HG02970 (cell line): Measurements from ENCODE around the gene APOBEC3C.
"Not testable (repeated sequence)": the region's sequence is repeated elsewhere in the genome, so short reads cannot be mapped to it uniquely, and the experiment has no call there.

ENCODE experiments used
- ATAC-seq: cut with Tn5 transposase; IDR thresholded peaks from one replicate; pipeline ENCODE4 v1.9.1; 2021; ENCODE audit warnings: mild to moderate bottlenecking, moderate library complexity, moderate number of reproducible peaks; ENCODE audit not compliant: unreplicated experiment, low FRiP score

APOBEC3C gene

GRCh38 chr22:39013942-39014722 is at the start of gene APOBEC3C:
TSS of gene APOBEC3C (plus strand) at chr22:39014257. CDS start at chr22:39014363, 106 bp downstream.
- peak; percentile 80 for ATAC-seq

GRCh38 chr22:38964306-38964705 is 49.8 kb upstream of the APOBEC3C start:
- ATAC-seq = no peak

GRCh38 chr22:38964989-38965388 is 49.1 kb upstream of the APOBEC3C start:
- no peak for ATAC-seq

GRCh38 chr22:38965614-38966379 is 48.3 kb upstream of the APOBEC3C start:
- no peak for ATAC-seq

- no peak for ATAC-seq
Measured at GRCh38 chr22:38966380-38966702, 47.7 kb upstream of the APOBEC3C start.

- ATAC-seq = no peak
Measured at GRCh38 chr22:38966942-38967341, 47.1 kb upstream of the APOBEC3C start.

- no peak for ATAC-seq
Measured at GRCh38 chr22:38967451-38968450, 46.3 kb upstream of the APOBEC3C start.

- no peak for ATAC-seq
Measured at GRCh38 chr22:38968801-38969200, 45.3 kb upstream of the APOBEC3C start.

GRCh38 chr22:38970551-38970950 is 43.5 kb upstream of the APOBEC3C start:
- ATAC-seq = no peak

- no peak for ATAC-seq
Measured at GRCh38 chr22:38971202-38971601, 42.9 kb upstream of the APOBEC3C start.

- no peak for ATAC-seq
Measured at GRCh38 chr22:38971791-38972190, 42.3 kb upstream of the APOBEC3C start.

- ATAC-seq = no peak
Measured at GRCh38 chr22:38972558-38972957, 41.5 kb upstream of the APOBEC3C start.

- no peak for ATAC-seq
Measured at GRCh38 chr22:38973289-38974169, 40.5 kb upstream of the APOBEC3C start.

GRCh38 chr22:38974170-38974825 is 39.8 kb upstream of the APOBEC3C start:
- no peak for ATAC-seq

- ATAC-seq = no peak
Measured at GRCh38 chr22:38974826-38975175, 39.3 kb upstream of the APOBEC3C start.

GRCh38 chr22:38977289-38977688 is 36.8 kb upstream of the APOBEC3C start:
- not testable (repeated sequence) for ATAC-seq

- ATAC-seq = not testable (repeated sequence)
Measured at GRCh38 chr22:38980587-38980986, 33.5 kb upstream of the APOBEC3C start.

- no peak for ATAC-seq
Measured at GRCh38 chr22:38981005-38981991, 32.8 kb upstream of the APOBEC3C start.
